GM12878 (cell line): ENCODE measurements around the gene ATP13A4. TPM values are rescaled to one million over a fixed set of nuclear protein-coding genes. Genes with fewer than 3 reads are reported as not detected.

Source experiments
- ATAC-seq: fragments of 200-7000 bp; cut with Tn5 transposase; 3 replicates; pipeline ENCODE4 v1.9.1; 2020; ENCODE audit warnings: mild to moderate bottlenecking, moderate library complexity
- BruUV-seq: library from RNA; stranded (reverse); fragments of 400-500 nt; replicated peaks from 2 replicates; lab custom pipeline; 2021; lab: Mats Ljungman, UMichigan
- CTCF ChIA-PET: fragments of 300-600 bp; sonication (Branson Sonifier 250); formaldehyde crosslinking; extraction: SDS; loops from one replicate; lab custom pipeline; 2021; ENCODE audit warnings: inconsistent platforms; lab: Yijun Ruan, JAX
- POLR2A ChIA-PET: fragments of 350-600 bp; formaldehyde crosslinking; extraction: SDS; loops from one replicate; lab custom pipeline; 2021; ENCODE audit warnings: inconsistent platforms; lab: Charles Lee
- RAD21 ChIA-PET: fragments of 300-600 bp; sonication (Branson Sonifier 250); formaldehyde crosslinking; loops from one replicate; lab custom pipeline; 2023; ENCODE audit warnings: antibody characterized with exemption; ENCODE audit not compliant: unreplicated experiment; lab: Charles Lee
- SMC1A ChIA-PET: fragments of 300-600 bp; sonication (Branson Sonifier 250); formaldehyde crosslinking; loops from one replicate; lab custom pipeline; 2023; ENCODE audit not compliant: unreplicated experiment, uncharacterized antibody; lab: Charles Lee
- DNase-seq: peaks from one replicate; pipeline ENCODE4 v3.0.0-alpha.2; 2011; ENCODE audit warnings: low read depth, low spot score
- FAIRE-seq: peaks from 3 replicates; lab custom pipeline; 2011; peaks lifted over from hg19 to GRCh38; lab: Jason Lieb, UNC
- H2AFZ ChIP-seq: 2 replicates; pipeline ENCODE4 v1.6.0; 2011; ENCODE audit warnings: low read depth, low read length, control low read depth; ENCODE audit not compliant: control insufficient read depth
- H3K27ac ChIP-seq: 2 replicates; pipeline ENCODE4 v1.5.1; 2011; ENCODE audit warnings: control low read depth; ENCODE audit not compliant: control insufficient read depth, insufficient read depth
- H3K27me3 ChIP-seq, 2 experiments: replicated peaks in 1 of 2; 2 replicates each; pipeline versions ENCODE4 v1.6.0 to v1.6.1; 2011; ENCODE audit warnings: low read length in 1 of 2; ENCODE audit not compliant: control insufficient read depth in 2 of 2, insufficient read depth in 2 of 2
- H3K36me3 ChIP-seq, 2 experiments: 2 replicates each; pipeline ENCODE4 v1.5.1; 2011; ENCODE audit warnings: low read length in 1 of 2; ENCODE audit not compliant: control insufficient read depth in 2 of 2, insufficient read depth in 2 of 2
- H3K4me1 ChIP-seq: 2 replicates; pipeline ENCODE4 v1.6.1; 2011; ENCODE audit warnings: mild to moderate bottlenecking, low read length, moderate library complexity, mixed read lengths; ENCODE audit not compliant: control insufficient read depth, insufficient read depth
- H3K4me2 ChIP-seq: 2 replicates; pipeline ENCODE4 v1.6.0; 2011; ENCODE audit warnings: control low read depth; ENCODE audit not compliant: control insufficient read depth, insufficient read depth
- H3K4me3 ChIP-seq: fragments of 200-600 bp; sonication (generic); 2 replicates; pipeline ENCODE4 v1.5.1; 2016
- H3K79me2 ChIP-seq: 2 replicates; pipeline ENCODE4 v1.6.0; 2011; ENCODE audit warnings: low read length; ENCODE audit not compliant: control insufficient read depth, insufficient read depth
- H3K9ac ChIP-seq: 2 replicates; pipeline ENCODE4 v1.8.0; 2011; ENCODE audit warnings: low read length, control low read depth, mixed read lengths; ENCODE audit not compliant: control insufficient read depth, insufficient read depth
- H3K9me3 ChIP-seq: replicated peaks from 3 replicates; pipeline ENCODE4 v1.5.1; 2011; ENCODE audit warnings: mild to moderate bottlenecking, low read length; ENCODE audit not compliant: control insufficient read depth, insufficient read depth
- H4K20me1 ChIP-seq: 2 replicates; pipeline ENCODE4 v1.6.0; 2011; ENCODE audit not compliant: control insufficient read depth, insufficient read depth
- BCL3 ChIP-seq: IDR thresholded peaks from 2 replicates; pipeline ENCODE4 v1.6.1; 2011; ENCODE audit warnings: borderline replicate concordance, low read depth, mild to moderate bottlenecking, moderate library complexity, low read length; ENCODE audit not compliant: insufficient read depth, poor library complexity, severe bottlenecking
- CBX5 ChIP-seq: sonication (generic); IDR thresholded peaks from 2 replicates; pipeline ENCODE4 v1.6.1; 2016; ENCODE audit warnings: low read depth, moderate library complexity, mild to moderate bottlenecking, inconsistent platforms
- CTCF ChIP-seq, 3 experiments: IDR thresholded peaks in 2 of 3; conservative IDR thresholded peaks in 1 of 3; 2 replicates each; pipeline ENCODE4 v1.5.1; 2011; ENCODE audit warnings: low read depth in 3 of 3, low read length in 3 of 3, mild to moderate bottlenecking in 3 of 3, control low read depth in 2 of 3, moderate library complexity in 2 of 3, inconsistent platforms in 1 of 3, mixed read lengths in 1 of 3; ENCODE audit not compliant: control insufficient read depth in 2 of 3, insufficient read depth in 1 of 3; ENCODE audit errors: extremely low read depth in 1 of 3
- ELK1 ChIP-seq: IDR thresholded peaks from 2 replicates; pipeline ENCODE4 v1.6.1; 2012; ENCODE audit warnings: low read depth, low read length, improper control_type of control experiment
- HCFC1 ChIP-seq: fragments of 150-350 bp; IDR thresholded peaks from 2 replicates; pipeline ENCODE4 v1.6.1; 2014; ENCODE audit warnings: low read length
- NR2F1 ChIP-seq: fragments of 450-650 bp; conservative IDR thresholded peaks from 2 replicates; pipeline ENCODE4 v1.6.1; 2017; ENCODE audit warnings: mild to moderate bottlenecking
- PAX8 ChIP-seq: fragments of 450-650 bp; IDR thresholded peaks from 2 replicates; pipeline ENCODE4 v1.6.1; 2017; ENCODE audit warnings: mild to moderate bottlenecking, moderate library complexity
- REST ChIP-seq: IDR thresholded peaks from 2 replicates; pipeline ENCODE4 v1.6.1; 2012; ENCODE audit warnings: mild to moderate bottlenecking, low read depth, low read length
- RUNX3 ChIP-seq: IDR thresholded peaks from 2 replicates; pipeline ENCODE4 v1.6.1; 2012; ENCODE audit warnings: low read length, inconsistent platforms
- SP1 ChIP-seq: IDR thresholded peaks from one replicate; pipeline ENCODE4 v1.6.1; 2011; ENCODE audit warnings: low read depth, low read length
- SUZ12 ChIP-seq: fragments of 200-600 bp; sonication (generic); IDR thresholded peaks from one replicate; pipeline ENCODE4 v1.6.1; 2018; ENCODE audit warnings: antibody characterized with exemption, mild to moderate bottlenecking; ENCODE audit not compliant: unreplicated experiment
- TCF3 ChIP-seq: IDR thresholded peaks from 2 replicates; pipeline ENCODE4 v1.6.1; 2012; ENCODE audit warnings: low read depth, mild to moderate bottlenecking, low read length, borderline replicate concordance; ENCODE audit not compliant: insufficient read depth
- USF2 ChIP-seq: IDR thresholded peaks from 2 replicates; pipeline ENCODE4 v1.6.1; 2011; ENCODE audit warnings: low read depth, low read length, improper control_type of control experiment, borderline replicate concordance
- WGBS: methylation state at CpG from one replicate; pipeline ENCODE4 v1.1.6; 2016; ENCODE audit warnings: low lambda C conversion rate; ENCODE audit not compliant: insufficient replicate concordance, insufficient coverage; ENCODE audit errors: missing lambda C conversion rate; 5-methylcytosine and 5-hydroxymethylcytosine counted together
- in situ Hi-C: fragments of 300-500 bp; cut with MboI; formaldehyde crosslinking; loops from 9 replicates; pipeline ENCODE4 v1.14.3; 2018; ENCODE audit warnings: mixed read lengths
- intact Hi-C: fragments of 100-400 bp; cut with micrococcal nuclease; formaldehyde crosslinking; loops from one replicate; pipeline ENCODE4 v1.14.2; 2022; ENCODE audit not compliant: unreplicated experiment
- polyA plus RNA-seq, 11 experiments: library from polyadenylated mRNA; depleted of rRNA in 4 of 11; unstranded in 6 of 11; stranded (reverse) in 5 of 11; fragments of >200 nt; fragmentation: Nextera tagmentation in 4 of 11; fragmentation: Illumina TruSeq in 1 of 11; extraction: Ambion mirVana in 4 of 11; extraction: Trizol in 1 of 11; gene quantifications; 1 replicate in 1 of 11; 2 replicates in 10 of 11; pipeline versions ENCODE4 v1.2.1 to v1.2.3, GENCODE V29; 2011 to 2016; ENCODE audit warnings: inconsistent platforms in 2 of 11, missing spikeins in 2 of 11, low read depth in 1 of 11
- total RNA-seq, 4 experiments: library from RNA; depleted of rRNA in 3 of 4; stranded (reverse); fragments of >200 nt in 3 of 4; fragmentation: Illumina TruSeq in 1 of 4; extraction: Trizol in 1 of 4; gene quantifications; 2 replicates each; pipeline versions ENCODE4 v1.2.1 to v1.2.3, GENCODE V29; 2013 to 2021

ATP13A4 gene
- total and polyA plus RNA-seq, 10 of the 15 experiments (the other 5 are each of a cell fraction or from before 2014, with no cell fraction given), result 0.29 to 1.7 (median 1.0) TPM; not detected in 1

- TF ChIP-seq USF2 (no peak), SUZ12 (no peak), ELK1 (no peak), NR2F1 (no peak), BCL3 (no peak), CBX5 (no peak)
Observed at GRCh38 chr3:193357291-193357690, 197.4 kb downstream of the ATP13A4 start (continued).

- no peak for DNase-seq
- RAD21 ChIA-PET, result no interaction called here
- CTCF ChIA-PET, result no interaction called here
- H4K20me1 ChIP-seq, result no peaks in the 10 kb centered on the region
- H2AFZ ChIP-seq, result no peak overlapping the region
- FAIRE-seq, result no peak
- no peak overlapping the region for H3K4me3 ChIP-seq
- 25% methylated on average over 5 of the region's 5 CpGs for WGBS
- no peak overlapping the region for H3K27ac ChIP-seq
- no peak for ATAC-seq
- no peaks in the 10 kb centered on the region for H3K36me3 ChIP-seq
- H3K9ac ChIP-seq, result no peak overlapping the region
- POLR2A ChIA-PET, result no interaction called here
- intact Hi-C loops (no loop called here), in situ Hi-C loops (no loop called here)
- no peaks in the 10 kb centered on the region for H3K4me1 ChIP-seq
- no peak overlapping the region for H3K4me2 ChIP-seq
- SMC1A ChIA-PET, result no interaction called here
- H3K27me3 ChIP-seq, result no peaks in the 10 kb centered on the region; a peak in 1 of 4 replicates
- H3K9me3 ChIP-seq, result no peaks in the 10 kb centered on the region
- no TSS peak for BruUV-seq
- no peaks in the 10 kb centered on the region for H3K79me2 ChIP-seq
- TF ChIP-seq SP1 (no peak), RUNX3 (no peak), TCF3 (no peak), REST (no peak), HCFC1 (no peak), CTCF (IDR thresholded peaks at IDR 0.05 in 2 of 3, conservative IDR thresholded peaks at IDR 0.05 in 1 of 3; ENCODE audit: control insufficient read depth in 2 of 3, extremely low read depth in 1 of 3, insufficient read depth in 1 of 3, low read depth in 3 of 3, low read length in 3 of 3) (no peak), PAX8 (no peak)
Observed at GRCh38 chr3:193354423-193354822, 200.3 kb downstream of the ATP13A4 start.
